Muscle of leg (tissue), 11 donors: ENCODE measurements around the gene CNTN5. TPM values are rescaled to one million over a fixed set of nuclear protein-coding genes. Genes with fewer than 3 reads are reported as not detected.

Experiments used
- DNase-seq: peaks from one replicate; pipeline ENCODE4 v3.0.0; 2013
- H3K27ac ChIP-seq: one replicate; pipeline ENCODE4 v1.5.1; 2013; ENCODE audit warnings: mild to moderate bottlenecking, low read length, control low read depth
- H3K27me3 ChIP-seq: one replicate; pipeline ENCODE4 v1.6.1; 2013; ENCODE audit warnings: low read length; ENCODE audit not compliant: control insufficient read depth, insufficient read depth
- H3K36me3 ChIP-seq: one replicate; pipeline ENCODE4 v1.6.1; 2013; ENCODE audit warnings: low read length; ENCODE audit not compliant: control insufficient read depth, insufficient read depth
- H3K4me1 ChIP-seq: one replicate; pipeline ENCODE4 v1.6.1; 2013; ENCODE audit warnings: low read length; ENCODE audit not compliant: control insufficient read depth, insufficient read depth
- H3K4me3 ChIP-seq: one replicate; pipeline ENCODE4 v1.5.1; 2013; ENCODE audit warnings: low read length, control low read depth
- H3K9me3 ChIP-seq: replicated peaks from 2 replicates; pipeline ENCODE4 v1.6.1; 2013; ENCODE audit warnings: low read depth, low read length; ENCODE audit not compliant: control insufficient read depth
- WGBS: methylation state at CpG from one replicate; pipeline ENCODE4 v1.1.5; 2013; ENCODE audit warnings: missing lambda C conversion rate; ENCODE audit not compliant: insufficient coverage; 5-methylcytosine and 5-hydroxymethylcytosine counted together
- polyA plus RNA-seq, 8 donors: library from polyadenylated mRNA; unstranded; fragments of 120-200 nt; gene quantifications; one replicate each; pipeline versions ENCODE4 v1.2.1 to v1.2.3, GENCODE V29; 2013; ENCODE audit warnings: inconsistent platforms in 1 of 8, low replicate concordance in 1 of 8; ENCODE audit not compliant: insufficient read length in 8 of 8, insufficient read depth in 1 of 8
- total RNA-seq: library from RNA; stranded (reverse); fragments of 120-200 nt; gene quantifications from one replicate; pipeline ENCODE4 v1.2.4, GENCODE V29; 2013

The CNTN5 gene
- total and polyA plus RNA-seq, 9 donors: 3.2 to 9.9 (median 5.7) TPM

DNA sequence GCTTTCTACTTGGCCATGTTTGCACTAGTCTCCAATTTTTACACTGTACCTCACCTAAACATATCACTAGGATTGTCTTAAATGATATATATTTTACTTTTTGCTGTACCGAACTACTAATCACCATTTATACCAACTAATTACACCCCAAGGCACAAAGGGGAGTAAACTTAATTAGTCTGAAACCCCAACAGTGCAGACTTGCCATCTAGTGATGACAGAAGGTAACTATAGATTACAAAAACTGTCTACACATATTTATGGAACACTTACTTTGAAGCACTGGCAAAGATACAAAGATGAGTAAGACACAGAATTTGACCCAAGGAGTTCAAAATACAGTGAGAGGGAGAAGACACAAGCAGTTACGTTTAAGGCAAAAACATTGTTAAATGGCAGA, 139.7 kb downstream of the CNTN5 start:
- DNase-seq: no peak
- Histone ChIP-seq H3K4me1 (no peaks in the 10 kb centered on the region), H3K27me3 (no peaks in the 10 kb centered on the region), H3K9me3 (no peaks in the 10 kb centered on the region), H3K4me3 (no peak overlapping the region), H3K36me3 (no peaks in the 10 kb centered on the region), H3K27ac (no peak overlapping the region)
- WGBS: no CpG with 5 or more reads among the region's 2 CpGs

DNA sequence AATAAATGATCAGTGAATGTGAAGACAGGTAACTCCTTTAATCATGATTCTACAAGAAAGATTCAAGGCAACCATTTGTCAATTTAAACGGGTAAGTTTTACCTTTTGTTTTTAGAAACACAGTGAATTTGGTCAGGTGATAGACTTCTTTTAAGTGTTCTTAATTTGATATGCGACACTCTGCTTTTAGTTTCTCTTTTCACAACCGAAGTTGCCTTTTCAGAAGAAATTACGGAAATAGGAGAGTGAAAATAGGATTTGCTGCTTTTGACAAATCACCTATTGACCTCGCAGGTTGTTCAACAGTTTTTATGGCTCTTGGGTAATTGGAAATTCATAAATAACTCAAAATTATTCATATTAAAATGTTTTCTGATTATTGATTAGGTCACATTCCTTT, 142.1 kb downstream of the CNTN5 start:
- no peaks in the 10 kb centered on the region for H3K27me3 ChIP-seq
- no peak overlapping the region for H3K4me3 ChIP-seq
- no peak overlapping the region for H3K27ac ChIP-seq
- no peaks in the 10 kb centered on the region for H3K9me3 ChIP-seq
- no peaks in the 10 kb centered on the region for H3K36me3 ChIP-seq
- 100% methylated on average over 1 of the region's 5 CpGs for WGBS
- H3K4me1 ChIP-seq: no peaks in the 10 kb centered on the region
- DNase-seq: no peak

DNA sequence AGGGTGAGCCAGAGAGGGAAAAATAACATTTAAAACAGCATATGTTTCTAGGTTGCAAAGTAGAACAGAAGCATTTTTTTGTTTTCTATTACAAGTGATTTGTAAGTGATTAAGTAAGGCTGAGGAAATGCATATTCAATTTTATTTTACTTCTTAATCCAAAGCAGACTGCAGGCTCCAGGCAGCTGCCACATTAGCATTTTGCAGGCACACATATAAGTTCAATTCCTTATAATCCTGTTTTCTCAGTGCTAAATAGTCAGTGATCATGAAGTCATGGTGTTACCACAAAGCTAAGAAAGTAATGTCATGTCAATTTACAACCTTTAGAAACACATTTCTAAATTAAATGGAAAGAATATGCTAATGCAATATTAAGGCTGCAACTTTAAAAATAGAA, 149.8 kb downstream of the CNTN5 start:
- no peaks in the 10 kb centered on the region for H3K36me3 ChIP-seq

DNA sequence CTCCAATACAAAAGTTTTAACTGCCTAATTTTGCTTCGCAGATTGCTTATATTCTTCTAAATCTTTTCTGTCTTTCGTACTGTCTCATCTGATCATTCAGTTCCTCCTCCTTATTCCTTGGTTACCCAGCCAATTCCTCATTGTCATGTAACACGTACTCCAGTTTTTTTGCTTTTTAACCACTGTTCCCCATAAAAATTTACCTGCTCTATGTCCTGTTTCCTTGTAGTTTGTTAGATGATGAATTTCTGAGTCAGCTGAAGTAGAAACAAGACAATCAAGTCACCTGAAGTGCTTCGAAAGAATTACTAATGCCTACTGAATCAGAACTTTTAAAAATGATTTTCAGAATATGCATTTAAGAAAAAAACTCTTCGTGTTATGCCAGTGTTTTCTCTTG, 150.6 kb downstream of the CNTN5 start:
- Histone ChIP-seq H3K4me1 (no peaks in the 10 kb centered on the region), H3K9me3 (no peaks in the 10 kb centered on the region), H3K27me3 (no peaks in the 10 kb centered on the region), H3K36me3 (no peaks in the 10 kb centered on the region), H3K4me3 (no peak overlapping the region), H3K27ac (no peak overlapping the region)
- no peak for DNase-seq
- WGBS: 85% methylated on average over 2 of the region's 5 CpGs

More for the DNA sequence above, 149.8 kb downstream of the CNTN5 start:
- Histone ChIP-seq H3K27ac (no peak overlapping the region), H3K9me3 (no peaks in the 10 kb centered on the region), H3K4me3 (no peak overlapping the region), H3K4me1 (no peaks in the 10 kb centered on the region), H3K27me3 (no peaks in the 10 kb centered on the region)
- DNase-seq: no peak

DNA sequence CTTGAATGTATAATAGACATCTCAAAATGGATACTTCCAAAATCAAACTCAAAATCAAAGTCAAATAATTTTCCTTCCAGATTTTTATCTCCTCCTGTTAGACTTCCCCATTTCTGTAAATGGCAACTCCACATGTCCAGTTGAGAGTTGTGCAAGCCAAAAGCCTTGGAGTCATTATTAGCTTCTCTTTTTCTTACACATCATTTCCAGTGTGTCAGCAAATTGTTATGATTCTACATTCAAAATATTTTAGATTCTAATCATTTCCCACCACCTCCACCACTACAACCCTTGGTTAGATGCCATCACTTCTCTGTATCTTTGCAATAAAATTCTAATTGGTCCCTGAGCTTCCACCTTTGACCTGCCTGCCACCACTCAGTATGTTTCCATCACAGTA, 155.7 kb downstream of the CNTN5 start:
- Histone ChIP-seq H3K4me3 (no peak overlapping the region), H3K36me3 (no peaks in the 10 kb centered on the region), H3K4me1 (no peaks in the 10 kb centered on the region), H3K9me3 (no peaks in the 10 kb centered on the region), H3K27ac (no peak overlapping the region), H3K27me3 (no peaks in the 10 kb centered on the region)
- DNase-seq: no peak

DNA sequence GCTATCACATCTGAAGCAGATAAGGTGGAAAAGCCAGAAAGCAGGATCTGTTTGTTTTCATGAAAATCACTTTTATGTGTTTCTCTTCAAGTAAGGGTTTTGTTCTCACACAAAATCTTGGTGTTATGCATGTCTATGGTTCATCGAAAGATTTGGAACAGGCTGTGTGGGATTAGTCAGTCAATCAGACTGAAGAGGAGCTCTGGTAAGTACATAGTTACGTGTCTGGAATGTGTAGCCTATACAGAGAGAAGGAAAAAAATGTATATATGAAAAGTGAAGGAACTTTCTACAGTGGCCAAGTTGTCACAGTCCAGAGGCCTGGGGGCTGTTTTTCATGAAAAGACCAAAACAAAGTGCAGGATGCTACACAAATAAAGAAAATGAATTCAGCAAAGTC, 156.7 kb downstream of the CNTN5 start:
- DNase-seq: no peak
- H3K4me3 ChIP-seq: no peak overlapping the region
- H3K36me3 ChIP-seq: no peaks in the 10 kb centered on the region
- 82% methylated on average over 2 of the region's 2 CpGs for WGBS
- H3K4me1 ChIP-seq: no peaks in the 10 kb centered on the region
- H3K9me3 ChIP-seq: no peaks in the 10 kb centered on the region
- H3K27me3 ChIP-seq: no peaks in the 10 kb centered on the region
- no peak overlapping the region for H3K27ac ChIP-seq

DNA sequence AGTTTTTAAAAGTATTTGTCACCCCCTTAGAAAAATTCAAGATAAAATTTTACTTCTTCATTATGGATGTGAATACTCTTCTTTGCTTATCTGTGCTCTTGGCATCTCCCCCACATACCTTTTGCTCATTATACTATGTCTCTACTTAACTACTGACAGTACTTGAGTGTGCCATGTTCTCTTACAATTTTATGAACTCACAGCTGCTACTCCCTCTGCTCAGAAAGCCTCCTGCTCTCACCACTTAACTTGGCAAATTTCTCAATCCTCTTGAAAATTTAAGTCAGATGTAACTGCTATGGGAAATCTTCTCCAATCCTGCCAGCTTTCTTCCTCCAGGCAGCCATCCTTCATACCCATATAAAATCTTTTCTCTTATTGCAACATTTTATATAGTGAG, 163.4 kb downstream of the CNTN5 start:
- no peak for DNase-seq
- Histone ChIP-seq H3K27ac (no peak overlapping the region), H3K27me3 (no peaks in the 10 kb centered on the region), H3K4me1 (no peaks in the 10 kb centered on the region), H3K36me3 (no peaks in the 10 kb centered on the region), H3K9me3 (no peaks in the 10 kb centered on the region), H3K4me3 (no peak overlapping the region)

DNA sequence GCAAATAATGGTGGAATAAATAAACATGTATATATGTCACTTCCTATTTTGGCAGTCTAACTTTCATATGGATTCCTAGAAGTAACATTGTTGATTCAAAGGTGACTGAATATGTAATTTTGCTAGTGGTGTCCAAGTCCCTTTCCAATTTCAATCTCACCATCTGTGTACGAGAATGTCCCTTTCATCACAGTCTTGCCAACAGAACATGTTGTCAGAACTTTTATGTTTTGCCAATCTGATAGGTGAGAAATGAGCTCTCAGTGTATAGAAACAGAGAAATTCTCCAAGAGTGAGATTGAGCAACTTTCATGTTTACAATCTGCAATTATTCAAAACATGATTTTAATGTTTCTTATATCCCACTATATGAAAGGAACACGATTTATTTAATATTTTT, 167.5 kb downstream of the CNTN5 start:
- no peak overlapping the region for H3K4me3 ChIP-seq
- no CpG with 5 or more reads among the region's 2 CpGs for WGBS
- H3K27me3 ChIP-seq: no peaks in the 10 kb centered on the region
- H3K36me3 ChIP-seq: no peaks in the 10 kb centered on the region
- H3K4me1 ChIP-seq: no peaks in the 10 kb centered on the region
- DNase-seq: no peak
- H3K9me3 ChIP-seq: no peaks in the 10 kb centered on the region
- no peak overlapping the region for H3K27ac ChIP-seq

DNA sequence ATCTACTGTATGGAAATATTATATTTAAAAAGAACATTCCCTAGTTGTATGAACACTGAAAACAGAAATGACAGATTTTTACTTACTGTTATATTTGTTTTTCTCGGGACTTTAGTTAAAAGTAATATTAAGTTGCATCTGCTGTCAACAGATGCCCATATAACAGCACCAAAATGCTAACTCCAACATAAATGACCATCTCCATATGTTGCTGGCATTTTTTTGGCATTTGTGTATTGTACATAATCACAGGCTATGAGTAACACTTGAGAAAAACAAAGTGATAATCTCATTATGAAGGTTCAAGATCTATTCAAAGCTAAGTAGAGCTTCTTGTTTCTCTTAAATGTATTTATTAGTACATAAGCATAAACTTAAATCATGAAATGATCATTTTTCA, 172.0 kb downstream of the CNTN5 start:
- no CpG with 5 or more reads among the region's 1 CpG for WGBS
- H3K9me3 ChIP-seq: no peaks in the 10 kb centered on the region
- H3K27ac ChIP-seq: no peak overlapping the region
- DNase-seq: no peak
- H3K36me3 ChIP-seq: no peaks in the 10 kb centered on the region
- H3K4me3 ChIP-seq: no peak overlapping the region
- no peaks in the 10 kb centered on the region for H3K27me3 ChIP-seq
- H3K4me1 ChIP-seq: no peaks in the 10 kb centered on the region

DNA sequence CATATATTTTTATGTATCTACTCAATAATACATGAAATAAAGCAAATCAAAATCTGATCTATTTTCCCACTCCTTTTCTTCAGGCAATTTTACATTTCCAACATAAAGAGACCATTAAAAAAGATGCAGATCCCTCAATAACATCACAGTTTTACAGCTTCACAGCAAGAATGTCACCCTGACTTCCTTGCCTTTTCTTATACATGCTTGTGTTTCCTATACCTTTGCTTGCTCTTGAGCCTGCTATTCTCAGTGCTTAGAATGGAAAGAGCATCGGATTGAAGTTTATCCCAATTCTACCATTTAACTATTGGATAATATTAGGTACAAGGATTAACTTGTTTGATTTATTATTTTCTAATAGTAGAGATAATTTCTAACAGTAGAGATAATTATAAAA, 176.7 kb downstream of the CNTN5 start:
- no peak overlapping the region for H3K4me3 ChIP-seq

DNA sequence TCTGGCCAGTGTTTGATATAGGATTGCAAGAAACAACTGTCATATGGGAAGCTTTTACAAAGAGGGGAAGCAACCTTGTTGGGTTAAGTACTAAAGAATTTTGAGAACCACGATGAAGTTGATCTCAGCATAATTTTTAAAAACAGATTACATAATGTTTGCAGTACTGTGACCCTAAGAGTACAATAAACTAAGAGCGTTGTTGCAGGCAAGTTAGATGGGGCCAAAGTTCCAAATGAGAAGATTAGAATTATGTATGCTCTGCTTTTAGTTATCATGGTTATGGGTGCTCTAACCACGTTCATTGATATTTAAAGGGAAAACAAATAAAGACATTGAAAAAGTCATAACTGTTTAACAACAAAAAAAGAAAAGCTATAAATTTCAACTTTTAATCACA, 177.5 kb downstream of the CNTN5 start:
- no peaks in the 10 kb centered on the region for H3K36me3 ChIP-seq

More for the DNA sequence above, 176.7 kb downstream of the CNTN5 start:
- DNase-seq: no peak
- no peak overlapping the region for H3K27ac ChIP-seq
- no peaks in the 10 kb centered on the region for H3K36me3 ChIP-seq
- no peaks in the 10 kb centered on the region for H3K27me3 ChIP-seq
- no peaks in the 10 kb centered on the region for H3K4me1 ChIP-seq
- no peaks in the 10 kb centered on the region for H3K9me3 ChIP-seq
- WGBS: no CpG with 5 or more reads among the region's 1 CpG

More for the DNA sequence above, 177.5 kb downstream of the CNTN5 start:
- no peak overlapping the region for H3K27ac ChIP-seq
- H3K27me3 ChIP-seq: no peaks in the 10 kb centered on the region
- no peaks in the 10 kb centered on the region for H3K4me1 ChIP-seq
- DNase-seq: no peak
- H3K4me3 ChIP-seq: no peak overlapping the region
- WGBS: 38% methylated on average over 1 of the region's 3 CpGs
- H3K9me3 ChIP-seq: no peaks in the 10 kb centered on the region
